ENCODE measurements around the gene PTPRM.

The PTPRM gene

GRCh38 chr18:7630731-7631442 is 63.8 kb downstream of the PTPRM start:
- DNase-seq = no peak

- no peak for DNase-seq
These were observed 65.3 kb downstream of the PTPRM start for GRCh38 chr18:7632152-7633098.

- no peak for DNase-seq
These were observed 66.1 kb downstream of the PTPRM start for GRCh38 chr18:7633171-7633570.

- no peak for DNase-seq
These were observed 68.8 kb downstream of the PTPRM start for GRCh38 chr18:7635948-7636347.

- DNase-seq = no peak
These were observed 70.2 kb downstream of the PTPRM start for GRCh38 chr18:7637269-7637668.

- DNase-seq = no peak
These were observed 71.2 kb downstream of the PTPRM start for GRCh38 chr18:7638321-7638720.

GRCh38 chr18:7641813-7642212 is 74.7 kb downstream of the PTPRM start:
- DNase-seq = no peak

- no peak for DNase-seq
These were observed 75.3 kb downstream of the PTPRM start for GRCh38 chr18:7642331-7642890.

- DNase-seq = no peak
These were observed 78.6 kb downstream of the PTPRM start for GRCh38 chr18:7645756-7646155.

- DNase-seq = no peak
These were observed 79.2 kb downstream of the PTPRM start for GRCh38 chr18:7646174-7646886.

- no peak for DNase-seq
These were observed 80.4 kb downstream of the PTPRM start for GRCh38 chr18:7647500-7647899.

- DNase-seq = no peak
These were observed 89.9 kb downstream of the PTPRM start for GRCh38 chr18:7657050-7657449.

GRCh38 chr18:7657937-7658336 is 90.8 kb downstream of the PTPRM start:
- no peak for DNase-seq

GRCh38 chr18:7658701-7659100 is 91.6 kb downstream of the PTPRM start:
- DNase-seq = no peak

- no peak for DNase-seq
These were observed 94.1 kb downstream of the PTPRM start for GRCh38 chr18:7661207-7661606.

GRCh38 chr18:7662866-7663265 is 95.8 kb downstream of the PTPRM start:
- DNase-seq = no peak

GRCh38 chr18:7663366-7664312 is 96.5 kb downstream of the PTPRM start:
- no peak for DNase-seq

GRCh38 chr18:7666195-7666776 is 99.2 kb downstream of the PTPRM start:
- no peak for DNase-seq

- no peak for DNase-seq
These were observed 101.3 kb downstream of the PTPRM start for GRCh38 chr18:7668392-7668791.

GRCh38 chr18:7669361-7669760 is 102.2 kb downstream of the PTPRM start:
- no peak for DNase-seq

- no peak for DNase-seq
These were observed 104.0 kb downstream of the PTPRM start for GRCh38 chr18:7671105-7671504.
